HEK293 (cell line): ENCODE measurements around the gene SNRPF.
"Not testable (repeated sequence)": the region's sequence is repeated elsewhere in the genome, so short reads cannot be mapped to it uniquely, and the experiment has no call there.

Source experiments
- CTCF ChIA-PET: fragments of 350-600 bp; formaldehyde crosslinking; extraction: SDS; loops from one replicate; lab custom pipeline; 2021; ENCODE audit warnings: antibody characterized with exemption; lab: Yijun Ruan, JAX
- POLR2A ChIA-PET: fragments of 300-600 bp; formaldehyde crosslinking; extraction: SDS; loops from one replicate; lab custom pipeline; 2020; ENCODE audit warnings: antibody characterized with exemption, inconsistent platforms; lab: Yijun Ruan, JAX
- H3K27ac ChIP-seq: fragments of 200-500 bp; sonication (Bioruptor generic); 2 replicates; pipeline ENCODE4 v1.5.1; 2014; ENCODE audit warnings: low read depth, low read length, control low read depth, inconsistent platforms; ENCODE audit errors: extremely low read depth
- H3K36me3 ChIP-seq, 2 experiments: fragments of 200-500 bp in 1 of 2; sonication (Bioruptor generic) in 1 of 2; 1 replicate in 1 of 2; 2 replicates in 1 of 2; pipeline ENCODE4 v1.5.1; 2014 to 2017; ENCODE audit warnings: inconsistent platforms in 2 of 2, low read length in 2 of 2; ENCODE audit not compliant: control insufficient read depth in 2 of 2, insufficient read depth in 1 of 2
- H3K4me1 ChIP-seq: fragments of 200-500 bp; sonication (Bioruptor generic); 2 replicates; pipeline ENCODE4 v1.5.1; 2014; ENCODE audit warnings: mild to moderate bottlenecking, low read length, inconsistent platforms; ENCODE audit not compliant: control insufficient read depth, insufficient read depth
- H3K4me3 ChIP-seq: 2 replicates; pipeline ENCODE4 v1.5.1; 2011; ENCODE audit warnings: low read depth, mild to moderate bottlenecking, control low read depth, low read length, moderate library complexity
- H3K9me3 ChIP-seq: fragments of 200-500 bp; sonication (Bioruptor generic); 2 replicates; pipeline ENCODE4 v1.5.1; 2014; ENCODE audit warnings: low read depth, low read length, inconsistent platforms; ENCODE audit not compliant: control insufficient read depth, insufficient read depth
- BCL11B ChIP-seq: fragments of 450-650 bp; formaldehyde crosslinking; IDR thresholded peaks from 2 replicates; pipeline ENCODE4 v1.5.1; 2016; ENCODE audit warnings: low read depth, missing biosample characterization, missing genetic modification characterization
- GLI2 ChIP-seq: fragments of 450-650 bp; formaldehyde crosslinking; IDR thresholded peaks from 2 replicates; pipeline ENCODE4; 2017; ENCODE audit warnings: missing biosample characterization, missing genetic modification characterization, low read depth, borderline replicate concordance
- GLIS2 ChIP-seq: fragments of 450-650 bp; formaldehyde crosslinking; IDR thresholded peaks from 2 replicates; pipeline ENCODE4 v1.5.1; 2016; ENCODE audit warnings: missing biosample characterization, missing genetic modification characterization
- HIC1 ChIP-seq: fragments of 450-650 bp; formaldehyde crosslinking; IDR thresholded peaks from 2 replicates; pipeline ENCODE4 v1.5.1; 2016; ENCODE audit warnings: missing biosample characterization, missing genetic modification characterization
- KLF8 ChIP-seq: fragments of 450-650 bp; formaldehyde crosslinking; IDR thresholded peaks from 2 replicates; pipeline ENCODE4 v1.5.1; 2016; ENCODE audit warnings: missing biosample characterization, missing genetic modification characterization
- OVOL3 ChIP-seq: fragments of 450-650 bp; formaldehyde crosslinking; IDR thresholded peaks from 2 replicates; pipeline ENCODE4 v1.5.1; 2016; ENCODE audit warnings: missing biosample characterization, missing genetic modification characterization
- ZBTB8A ChIP-seq: fragments of 450-650 bp; formaldehyde crosslinking; IDR thresholded peaks from 2 replicates; pipeline ENCODE4 v1.5.1; 2016; ENCODE audit warnings: missing biosample characterization, missing genetic modification characterization
- ZFHX2 ChIP-seq: fragments of 450-650 bp; formaldehyde crosslinking; conservative IDR thresholded peaks from 2 replicates; pipeline ENCODE4 v1.5.1; 2016; ENCODE audit warnings: missing biosample characterization, missing genetic modification characterization
- ZFP37 ChIP-seq: fragments of 450-650 bp; formaldehyde crosslinking; IDR thresholded peaks from 2 replicates; pipeline ENCODE4 v1.5.1; 2016; ENCODE audit warnings: missing biosample characterization, missing genetic modification characterization
- ZNF114 ChIP-seq: fragments of 450-650 bp; formaldehyde crosslinking; IDR thresholded peaks from 2 replicates; pipeline ENCODE4 v1.5.0; 2017; ENCODE audit warnings: missing biosample characterization, missing genetic modification characterization
- ZNF148 ChIP-seq: fragments of 450-650 bp; formaldehyde crosslinking; IDR thresholded peaks from 2 replicates; pipeline ENCODE4 v1.5.0; 2017; ENCODE audit warnings: missing biosample characterization, missing genetic modification characterization, borderline replicate concordance
- ZNF184 ChIP-seq: fragments of 450-650 bp; IDR thresholded peaks from 2 replicates; pipeline ENCODE4 v1.5.1; 2018; ENCODE audit warnings: missing biosample characterization, mild to moderate bottlenecking, missing genetic modification characterization
- ZNF266 ChIP-seq: fragments of 450-650 bp; formaldehyde crosslinking; IDR thresholded peaks from 2 replicates; pipeline ENCODE4 v1.5.1; 2016; ENCODE audit warnings: missing biosample characterization, missing genetic modification characterization, low read depth
- ZNF274 ChIP-seq, 2 experiments: fragments of 200-500 bp in 1 of 2; fragments of 450-650 bp in 1 of 2; sonication (Bioruptor generic) in 1 of 2; formaldehyde crosslinking in 1 of 2; IDR thresholded peaks; 2 replicates each; pipeline versions ENCODE4 v1.5.1 to v1.6.1; 2014 to 2016; ENCODE audit warnings: borderline replicate concordance in 1 of 2, inconsistent platforms in 1 of 2, low read length in 1 of 2, missing biosample characterization in 1 of 2, missing genetic modification characterization in 1 of 2
- ZNF311 ChIP-seq: fragments of 450-650 bp; formaldehyde crosslinking; IDR thresholded peaks from 2 replicates; pipeline ENCODE4 v1.5.1; 2017; ENCODE audit warnings: missing biosample characterization, missing genetic modification characterization, borderline replicate concordance
- ZNF518A ChIP-seq: fragments of 450-650 bp; formaldehyde crosslinking; conservative IDR thresholded peaks from 2 replicates; pipeline ENCODE4 v1.5.1; 2016; ENCODE audit warnings: low read depth, missing biosample characterization, missing genetic modification characterization
- ZNF585B ChIP-seq: fragments of 450-650 bp; formaldehyde crosslinking; IDR thresholded peaks from 2 replicates; pipeline ENCODE4 v1.5.1; 2016; ENCODE audit warnings: missing biosample characterization, missing genetic modification characterization
- ZNF664 ChIP-seq: fragments of 450-650 bp; formaldehyde crosslinking; IDR thresholded peaks from 2 replicates; pipeline ENCODE4 v1.5.1; 2016; ENCODE audit warnings: missing biosample characterization, missing genetic modification characterization
- ZNF768 ChIP-seq: fragments of 450-650 bp; formaldehyde crosslinking; IDR thresholded peaks from 2 replicates; pipeline ENCODE4 v1.5.1; 2018; ENCODE audit warnings: missing biosample characterization, mild to moderate bottlenecking, missing genetic modification characterization
- ZSCAN23 ChIP-seq: fragments of 450-650 bp; formaldehyde crosslinking; IDR thresholded peaks from 2 replicates; pipeline ENCODE4 v1.5.1; 2016; ENCODE audit warnings: missing biosample characterization, missing genetic modification characterization
- ZSCAN5A ChIP-seq: fragments of 450-650 bp; formaldehyde crosslinking; IDR thresholded peaks from 2 replicates; pipeline ENCODE4 v1.5.1; 2016; ENCODE audit warnings: missing biosample characterization, missing genetic modification characterization

SNRPF gene

GRCh38 chr12:95837240-95838038 lies 21.3 kb upstream of the SNRPF start (continued):
- TF ChIP-seq ZNF518A (tag by site-specific recombination) = no peak
- TF ChIP-seq GLI2 (tag by site-specific recombination) = no peak
- TF ChIP-seq ZNF266 (tag by site-specific recombination) = 0 out of 2 replicates have a peak, but pooled peaks have one; percentile 25
- no peak for TF ChIP-seq ZSCAN5A
- 0 out of 2 replicates have a peak, but pooled peaks have one; percentile 12 for TF ChIP-seq ZNF311 (tag by site-specific recombination)
- TF ChIP-seq ZNF585B = no peak
- no peak for TF ChIP-seq ZNF114 (tag by site-specific recombination)
- no peak for TF ChIP-seq GLIS2 (tag by site-specific recombination)
- 0 out of 2 replicates have a peak, but pooled peaks have one; percentile 31 for TF ChIP-seq ZFHX2
- TF ChIP-seq ZNF274 (IDR thresholded peaks at IDR 0.05; ENCODE audit: low read length) = no peak
- TF ChIP-seq ZNF274 (tag by site-specific recombination; IDR thresholded peaks at IDR 0.05; ENCODE audit: borderline replicate concordance) = no peak

- H3K4me1 ChIP-seq = no peaks in the 10 kb centered on the region
- H3K27ac ChIP-seq = no peak overlapping the region
- POLR2A ChIA-PET = no interaction called here
- no peaks in the 10 kb centered on the region for H3K9me3 ChIP-seq
- H3K4me3 ChIP-seq = no peak overlapping the region
- H3K36me3 ChIP-seq = no peaks in the 10 kb centered on the region
- CTCF ChIA-PET = no interaction called here
- no peak for TF ChIP-seq BCL11B (tag by site-specific recombination)
- TF ChIP-seq ZFP37 (tag by site-specific recombination) = no peak
- TF ChIP-seq ZBTB8A (tag by site-specific recombination) = no peak
- no peak for TF ChIP-seq ZNF184 (tag by site-specific recombination)
- TF ChIP-seq KLF8 = no peak
- no peak for TF ChIP-seq ZNF768 (tag by site-specific recombination)
- TF ChIP-seq ZNF148 (tag by site-specific recombination) = no peak
- no peak for TF ChIP-seq HIC1 (tag by site-specific recombination)
- no peak for TF ChIP-seq OVOL3 (tag by site-specific recombination)
- no peak for TF ChIP-seq ZSCAN23
- TF ChIP-seq ZNF664 (tag by site-specific recombination) = no peak
These were observed 20.6 kb upstream of the SNRPF start for GRCh38 chr12:95838125-95838524.

- H3K4me1 ChIP-seq, H3K4me3 ChIP-seq, H3K36me3 ChIP-seq, CTCF ChIA-PET, POLR2A ChIA-PET, H3K27ac ChIP-seq, H3K9me3 ChIP-seq: not testable (repeated sequence)
These were observed 16.3 kb upstream of the SNRPF start for GRCh38 chr12:95842426-95842825.
